ENCODE measurements around the gene KIF16B. TPM values are rescaled to one million over a fixed set of nuclear protein-coding genes. Genes with fewer than 3 reads are reported as not detected.

The KIF16B gene
- total and polyA plus RNA-seq, 2 donors (not counting 3 experiments of a cell fraction or from before 2014, with no cell fraction given), result 2.9 to 8.8 TPM

DNA sequence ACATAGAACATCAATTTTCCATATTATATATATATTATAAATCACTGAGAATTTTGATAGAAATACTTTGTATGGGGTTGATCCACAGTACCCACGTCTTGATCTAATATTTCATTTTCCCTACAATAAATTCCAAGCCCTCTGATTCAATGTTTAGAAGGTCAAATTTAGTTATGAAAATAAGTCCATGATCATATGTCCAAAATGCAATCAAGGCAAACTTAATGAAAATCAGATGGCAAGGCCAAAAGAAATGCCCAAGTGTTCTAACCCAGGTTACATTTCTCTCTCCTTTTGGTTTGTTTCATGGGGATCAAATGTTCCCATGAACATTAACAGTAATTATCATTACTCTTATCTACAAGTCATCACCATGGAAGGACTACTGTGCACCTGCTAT, 203.8 kb downstream of the KIF16B start:
- no peaks in the 10 kb centered on the region for H4K20me1 ChIP-seq (replicated peaks; ENCODE audit: control insufficient read depth, extremely low read depth, insufficient read depth, low read length)
- FAIRE-seq (no peak), DNase-seq (ENCODE audit: low read depth, low spot score) (no peak)
- dilution Hi-C loops (cut with MboI; ENCODE audit: extremely low pct_ligation_motif_present, low sequenced_read_pairs) (no loop called here), intact Hi-C loops (cut with micrococcal nuclease) (no loop called here)
- H3K36me3 ChIP-seq (ENCODE audit: control insufficient read depth in 2 of 2, extremely low read depth in 1 of 2, insufficient read depth in 2 of 2, low read length in 2 of 2), result peaks cover 0 to 5% of the 10 kb centered on the region in 2 experiments
- no peak overlapping the region for H2AFZ ChIP-seq (ENCODE audit: low read depth, low read length)
- H3K9me3 ChIP-seq (replicated peaks; ENCODE audit: control insufficient read depth, insufficient read depth, low read length), result no peaks in the 10 kb centered on the region
- no peak for TF ChIP-seq MAX (IDR thresholded peaks at IDR 0.05; ENCODE audit: insufficient read depth, insufficient read length)
- TF ChIP-seq MYC (IDR thresholded peaks at IDR 0.05; ENCODE audit: low read depth, low read length), result no peak
- TF ChIP-seq CTCF (IDR thresholded peaks at IDR 0.05; ENCODE audit: extremely low read depth in 1 of 2, insufficient read depth in 1 of 2, low read depth in 1 of 2, low read length in 2 of 2), result no peak
- no peak for TF ChIP-seq POLR2A (IDR thresholded peaks at IDR 0.05; ENCODE audit: low read depth, low read length)
- no peak for TF ChIP-seq POLR2AphosphoS5 (IDR thresholded peaks at IDR 0.05; ENCODE audit: insufficient read depth, low read depth, low read length)
- TF ChIP-seq EZH2 (IDR thresholded peaks at IDR 0.05; ENCODE audit: borderline replicate concordance, low read depth, low read length, severe bottlenecking), result no peak
- no peak for TF ChIP-seq JUN (IDR thresholded peaks at IDR 0.05; ENCODE audit: borderline replicate concordance, insufficient read depth, insufficient read length, low read depth)
- no peak for TF ChIP-seq FOS (IDR thresholded peaks at IDR 0.05; ENCODE audit: borderline replicate concordance, insufficient read depth, low read length)
- TF ChIP-seq GATA2 (IDR thresholded peaks at IDR 0.05; ENCODE audit: insufficient read depth, insufficient read length, low read depth, low read length), result no peak
- ChIA-PET CTCF (no interaction called here), POLR2A (no interaction called here)
- H3K4me3 ChIP-seq (replicated peaks in 1 of 3; ENCODE audit: insufficient read depth in 1 of 3, low read depth in 1 of 3, low read length in 3 of 3), result no peak overlapping the region
- H3K4me2 ChIP-seq (ENCODE audit: insufficient read depth, low read length), result no peak overlapping the region
- no peaks in the 10 kb centered on the region for H3K4me1 ChIP-seq (ENCODE audit: control insufficient read depth, extremely low read depth, insufficient read depth, low read length)
- no peak overlapping the region for H3K27ac ChIP-seq (ENCODE audit: insufficient read depth, low read depth, low read length)
- H3K79me2 ChIP-seq (ENCODE audit: control insufficient read depth, insufficient read depth, low read length), result no peaks in the 10 kb centered on the region
- no peaks in the 10 kb centered on the region for H3K9me1 ChIP-seq (replicated peaks; ENCODE audit: control insufficient read depth, extremely low read depth, insufficient read depth, low read length)
- H3K9ac ChIP-seq (replicated peaks; ENCODE audit: extremely low read depth, insufficient read depth, low read length), result no peak overlapping the region
- no peaks in the 10 kb centered on the region for H3K27me3 ChIP-seq (ENCODE audit: control insufficient read depth in 2 of 2, insufficient read depth in 2 of 2, low read length in 2 of 2)
- BruUV-seq (replicated peaks), result no TSS peak
